ENCODE results near the gene SBF1. TPM values are rescaled to one million over a fixed set of nuclear protein-coding genes. Genes with fewer than 3 reads are reported as not detected.

The SBF1 gene
- total and polyA plus RNA-seq, 11 donors, result 38.2 to 91.8 (median 63.2) TPM

DNA sequence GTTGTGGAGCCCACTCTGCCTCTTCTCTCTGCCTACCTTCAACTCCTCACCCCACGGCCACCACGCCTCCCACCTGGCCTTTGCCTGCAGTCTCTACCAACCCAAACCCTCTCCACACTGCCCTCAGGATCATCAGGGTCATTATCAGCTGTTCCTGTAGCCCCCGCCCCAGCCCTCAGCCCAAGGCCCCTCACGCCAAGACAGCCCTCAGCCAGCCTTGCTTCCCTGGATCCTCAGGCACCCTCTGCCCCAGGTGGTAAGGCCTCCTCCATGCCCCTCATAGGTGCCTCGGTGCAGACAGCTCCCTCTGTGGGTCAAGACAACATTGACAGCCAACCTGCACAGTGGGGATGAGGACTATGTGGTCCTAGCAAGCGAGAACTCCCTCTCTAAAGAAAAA is 1.7 kb downstream of the SBF1 start:
- no peak for ATAC-seq
- Histone ChIP-seq H3K27me3 (no peaks in the 10 kb centered on the region), H3K36me3 (peaks cover 0 to 1% (median 0%) of the 10 kb centered on the region in 9 donors), H3K27ac (no peak overlapping the region), H3K9me3 (no peaks in the 10 kb centered on the region), H3K4me3 (peak overlapping the region in 7 of 12 donors; percentile 82 to 93 (median 87)), H3K4me1 (peaks cover 0 to 67% (median 55%) of the 10 kb centered on the region in 12 donors)
- intact Hi-C loops (cut with DNase I), result no loop called here
- DNase-seq, result no peak
- no peak for TF ChIP-seq POLR2A (IDR thresholded peaks at IDR 0.05)
- TF ChIP-seq, protein P1, sequence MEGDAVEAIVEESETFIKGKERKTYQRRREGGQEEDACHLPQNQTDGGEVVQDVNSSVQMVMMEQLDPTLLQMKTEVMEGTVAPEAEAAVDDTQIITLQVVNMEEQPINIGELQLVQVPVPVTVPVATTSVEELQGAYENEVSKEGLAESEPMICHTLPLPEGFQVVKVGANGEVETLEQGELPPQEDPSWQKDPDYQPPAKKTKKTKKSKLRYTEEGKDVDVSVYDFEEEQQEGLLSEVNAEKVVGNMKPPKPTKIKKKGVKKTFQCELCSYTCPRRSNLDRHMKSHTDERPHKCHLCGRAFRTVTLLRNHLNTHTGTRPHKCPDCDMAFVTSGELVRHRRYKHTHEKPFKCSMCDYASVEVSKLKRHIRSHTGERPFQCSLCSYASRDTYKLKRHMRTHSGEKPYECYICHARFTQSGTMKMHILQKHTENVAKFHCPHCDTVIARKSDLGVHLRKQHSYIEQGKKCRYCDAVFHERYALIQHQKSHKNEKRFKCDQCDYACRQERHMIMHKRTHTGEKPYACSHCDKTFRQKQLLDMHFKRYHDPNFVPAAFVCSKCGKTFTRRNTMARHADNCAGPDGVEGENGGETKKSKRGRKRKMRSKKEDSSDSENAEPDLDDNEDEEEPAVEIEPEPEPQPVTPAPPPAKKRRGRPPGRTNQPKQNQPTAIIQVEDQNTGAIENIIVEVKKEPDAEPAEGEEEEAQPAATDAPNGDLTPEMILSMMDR (IDR thresholded peaks at IDR 0.05), result peak in 2 of 12 donors; percentile 7 to 17
- 78 to 95% (median 81%) methylated on average over 5 to 6 of the region's 6 CpGs for WGBS, 4 donors

DNA sequence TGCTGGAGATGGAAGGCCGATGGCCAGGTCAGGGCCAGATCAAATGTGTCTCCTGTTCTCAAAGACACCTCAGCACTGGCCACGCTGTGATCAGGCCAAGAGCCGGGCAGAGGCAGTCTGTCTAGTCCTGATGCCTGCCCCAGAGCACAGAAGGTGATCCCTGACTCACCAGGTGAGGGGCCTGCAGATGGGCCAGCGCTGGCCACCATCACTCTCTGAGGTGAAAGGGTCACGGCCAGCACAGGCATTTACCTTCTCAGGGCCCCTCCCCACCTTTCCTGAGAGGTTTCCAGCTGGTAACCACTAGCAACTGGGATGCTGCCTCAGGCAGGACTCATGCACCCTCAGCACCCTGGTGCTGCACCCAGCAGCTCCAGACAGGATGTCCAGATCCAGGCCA is 2.9 kb downstream of the SBF1 start:
- Histone ChIP-seq H3K4me3 (no peak overlapping the region), H3K9me3 (no peaks in the 10 kb centered on the region), H3K36me3 (peaks cover 0 to 13% (median 8%) of the 10 kb centered on the region in 9 donors), H3K27ac (no peak overlapping the region), H3K27me3 (no peaks in the 10 kb centered on the region), H3K4me1 (peaks cover 0 to 68% (median 55%) of the 10 kb centered on the region in 12 donors)
- ATAC-seq, result no peak
- intact Hi-C loops (cut with DNase I), result no loop called here
- DNase-seq, result no peak
- TF ChIP-seq POLR2A (IDR thresholded peaks at IDR 0.05), result no peak
- TF ChIP-seq, protein P1 (IDR thresholded peaks at IDR 0.05), result no peak
- 76 to 100% (median 83%) methylated on average over 1 to 5 of the region's 5 CpGs for WGBS, 4 donors

DNA sequence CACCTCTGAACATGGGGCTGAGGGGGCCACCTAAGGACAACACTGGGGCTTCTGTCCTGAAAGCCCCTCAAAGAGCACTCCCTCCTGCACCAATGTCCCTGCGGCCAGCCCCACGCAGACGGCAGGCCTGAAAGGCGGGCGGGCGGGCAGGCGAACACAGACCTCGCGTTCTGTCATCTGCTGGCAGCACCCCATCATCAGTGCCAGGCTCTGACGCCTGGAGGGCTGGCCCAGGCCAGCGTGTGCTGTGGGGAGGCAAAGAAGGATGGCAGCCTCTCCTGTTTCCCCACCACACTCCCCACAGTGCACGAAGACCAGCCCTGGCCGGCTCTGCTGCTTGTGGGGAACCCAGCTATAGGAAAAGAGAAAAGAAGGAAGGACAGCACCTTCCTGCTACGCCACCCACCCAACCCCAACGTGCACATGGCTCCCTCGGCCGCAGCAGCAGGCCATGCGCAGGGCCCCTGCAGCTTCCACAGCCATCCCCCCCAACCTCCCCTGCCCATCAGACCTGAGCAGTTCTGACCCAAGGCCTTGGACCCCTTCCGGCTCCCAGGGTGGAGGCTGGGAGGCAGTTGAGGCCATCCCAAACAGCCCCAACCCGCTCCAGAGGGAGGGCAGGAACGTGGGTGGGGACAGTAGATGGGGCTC is 3.5 kb downstream of the SBF1 start:
- DNase-seq (no peak), ATAC-seq (no peak)
- H3K36me3 ChIP-seq, result peaks cover 0 to 19% (median 15%) of the 10 kb centered on the region in 9 donors
- H3K27ac ChIP-seq, result peak overlapping the region in 1 of 12 donors; percentile 81
- intact Hi-C loops (cut with DNase I), result no loop called here
- H3K9me3 ChIP-seq, result no peaks in the 10 kb centered on the region
- H3K27me3 ChIP-seq, result no peaks in the 10 kb centered on the region
- peaks cover 0 to 68% (median 55%) of the 10 kb centered on the region in 12 donors for H3K4me1 ChIP-seq
- H3K4me3 ChIP-seq, result no peak overlapping the region
- WGBS, 4 donors, result 84 to 87% (median 86%) methylated on average over 14 to 21 of the region's 21 CpGs
- TF ChIP-seq, protein P1 (IDR thresholded peaks at IDR 0.05), result no peak
- no peak for TF ChIP-seq POLR2A (IDR thresholded peaks at IDR 0.05)

DNA sequence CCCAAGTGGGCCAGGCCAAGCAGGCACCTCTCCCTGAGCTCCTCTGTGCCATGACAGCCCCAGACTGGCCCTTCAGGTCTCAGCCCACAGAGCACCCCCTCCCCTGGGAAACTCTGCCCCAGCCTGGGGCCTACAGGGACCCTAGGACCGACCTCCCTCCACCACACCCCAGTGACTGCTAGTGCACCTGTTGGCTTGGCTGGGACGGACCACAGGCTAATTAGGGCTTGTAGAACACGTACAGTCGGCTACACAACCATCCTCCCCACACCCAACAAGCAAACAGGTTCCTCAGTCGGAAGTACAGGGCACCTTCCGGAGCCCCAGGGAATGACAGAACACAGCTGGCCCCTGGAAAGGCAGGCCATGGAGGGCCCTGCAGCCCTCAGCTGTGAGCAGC is 4.3 kb downstream of the SBF1 start:
- H3K27ac ChIP-seq, result peak overlapping the region in 1 of 12 donors; percentile 81
- peaks cover 0 to 27% (median 23%) of the 10 kb centered on the region in 9 donors for H3K36me3 ChIP-seq
- 69 to 100% (median 79%) methylated on average over 2 to 6 of the region's 6 CpGs for WGBS, 4 donors
- intact Hi-C loops (cut with DNase I), result no loop called here
- no peak for ATAC-seq
- H3K4me1 ChIP-seq, result peaks cover 0 to 67% (median 53%) of the 10 kb centered on the region in 12 donors
- no peaks in the 10 kb centered on the region for H3K9me3 ChIP-seq
- no peak for DNase-seq
- peak overlapping the region in 1 of 12 donors; percentile 8 for H3K4me3 ChIP-seq
- TF ChIP-seq POLR2A (IDR thresholded peaks at IDR 0.05), result no peak
- TF ChIP-seq, protein P1 (IDR thresholded peaks at IDR 0.05), result no peak
- no peaks in the 10 kb centered on the region for H3K27me3 ChIP-seq

Data from heart left ventricle (tissue), 16 donors.